ENCODE measurements around the gene ITGB4.

- TF ChIP-seq POLR2A (IDR thresholded peaks at IDR 0.05) (no peak), CTCF (IDR thresholded peaks at IDR 0.05) (no peak)
These were observed 37.0 kb upstream of the ITGB4 start for GRCh38 chr17:75684249-75684648.
